SK-N-SH (cell line): ENCODE results near the gene XK. TPM values are rescaled to one million over a fixed set of nuclear protein-coding genes. Genes with fewer than 3 reads are reported as not detected.

ENCODE experiments used
- CTCF ChIA-PET: fragments of 300-600, 350-600 bp; formaldehyde crosslinking; extraction: SDS; loops from one replicate; lab custom pipeline; 2021; lab: Yijun Ruan, JAX
- POLR2A ChIA-PET: fragments of 350-600 bp; sonication (Branson Sonifier 250); formaldehyde crosslinking; extraction: SDS; loops from one replicate; lab custom pipeline; 2020; ENCODE audit warnings: antibody characterized with exemption, inconsistent platforms; lab: Yijun Ruan, JAX
- DNase-seq: peaks from one replicate; pipeline ENCODE4 v3.0.0; 2012
- H2AFZ ChIP-seq: fragments of 200-600 bp; sonication (generic); 2 replicates; pipeline ENCODE4 v1.8.1; 2016; ENCODE audit warnings: antibody characterized with exemption, mild to moderate bottlenecking, low read depth
- H3F3A ChIP-seq: fragments of 200-600 bp; sonication (generic); replicated peaks from 2 replicates; pipeline ENCODE3; 2016; ENCODE audit warnings: antibody characterized with exemption, mild to moderate bottlenecking; ENCODE audit not compliant: insufficient read depth
- H3K27ac ChIP-seq, 2 experiments: fragments of 200-500 bp in 1 of 2; fragments of 200-600 bp in 1 of 2; sonication (Bioruptor generic) in 1 of 2; sonication (generic), shearing (Covaris generic) in 1 of 2; 2 replicates each; pipeline versions ENCODE4 v1.5.1 to v1.6.1; 2014 to 2016; ENCODE audit warnings: low read depth in 2 of 2, inconsistent platforms in 1 of 2, low read length in 1 of 2, mild to moderate bottlenecking in 1 of 2, mixed read lengths in 1 of 2
- H3K27me3 ChIP-seq: fragments of 200-600 bp; sonication (generic), shearing (Covaris generic); 2 replicates; pipeline ENCODE4 v1.6.1; 2016; ENCODE audit warnings: mixed run types; ENCODE audit not compliant: insufficient read depth
- H3K36me3 ChIP-seq, 2 experiments: fragments of 200-500 bp in 1 of 2; fragments of 200-600 bp in 1 of 2; sonication (Bioruptor generic) in 1 of 2; sonication (generic) in 1 of 2; replicated peaks in 1 of 2; 2 replicates each; pipeline versions ENCODE3 to v1.5.1; 2014 to 2016; ENCODE audit warnings: low read length in 1 of 2, mild to moderate bottlenecking in 1 of 2; ENCODE audit not compliant: insufficient read depth in 2 of 2, control insufficient read depth in 1 of 2
- H3K4me1 ChIP-seq, 2 experiments: fragments of 200-500 bp in 1 of 2; fragments of 200-600 bp in 1 of 2; sonication (Bioruptor generic) in 1 of 2; sonication (generic), shearing (Covaris generic) in 1 of 2; 2 replicates each; pipeline versions ENCODE4 v1.5.1 to v1.6.1; 2014 to 2016; ENCODE audit warnings: low read depth in 1 of 2, low read length in 1 of 2, mixed run types in 1 of 2; ENCODE audit not compliant: insufficient read depth in 2 of 2, control insufficient read depth in 1 of 2
- H3K4me2 ChIP-seq: fragments of 200-600 bp; sonication (generic), shearing (Covaris generic); 2 replicates; pipeline ENCODE4 v1.6.1; 2017; ENCODE audit warnings: mixed run types
- H3K4me3 ChIP-seq, 2 experiments: fragments of 200-500 bp in 1 of 2; fragments of 200-600 bp in 1 of 2; sonication (Bioruptor generic) in 1 of 2; sonication (generic), shearing (Covaris generic) in 1 of 2; 2 replicates each; pipeline versions ENCODE4 v1.5.1 to v1.8.1; 2014 to 2016; ENCODE audit warnings: low read depth in 2 of 2, inconsistent platforms in 1 of 2, low read length in 1 of 2, mild to moderate bottlenecking in 1 of 2, mixed read lengths in 1 of 2, moderate library complexity in 1 of 2
- H3K79me2 ChIP-seq: fragments of 200-600 bp; sonication (generic); 2 replicates; pipeline ENCODE4 v1.8.1; 2017; ENCODE audit warnings: mild to moderate bottlenecking; ENCODE audit not compliant: insufficient read depth
- H3K9ac ChIP-seq: fragments of 200-600 bp; sonication (generic); 2 replicates; pipeline ENCODE4 v1.6.1; 2017; ENCODE audit warnings: mixed run types
- H3K9me2 ChIP-seq: fragments of 200-600 bp; sonication (generic); 2 replicates; pipeline ENCODE4 v1.6.1; 2017; ENCODE audit warnings: mixed run types
- H3K9me3 ChIP-seq: fragments of 200-600 bp; sonication (generic); 2 replicates; pipeline ENCODE4 v1.6.1; 2017; ENCODE audit warnings: mixed run types, mild to moderate bottlenecking, moderate library complexity
- H4K20me1 ChIP-seq: fragments of 200-600 bp; sonication (generic); 2 replicates; pipeline ENCODE4 v1.6.1; 2017; ENCODE audit warnings: mild to moderate bottlenecking, mixed run types; ENCODE audit not compliant: insufficient read depth
- CHD2 ChIP-seq: fragments of 150-350 bp; IDR thresholded peaks from 2 replicates; pipeline ENCODE4 v1.6.1; 2018; ENCODE audit warnings: low read length; ENCODE audit not compliant: partially characterized antibody
- CTCF ChIP-seq: fragments of 200-600 bp; sonication (generic); IDR thresholded peaks from 2 replicates; pipeline ENCODE4 v1.6.1; 2017; ENCODE audit warnings: antibody characterized with exemption, mild to moderate bottlenecking, moderate library complexity
- EP300 ChIP-seq, 2 experiments: IDR thresholded peaks; 2 replicates each; pipeline versions ENCODE4 v1.4.0 to v1.6.1; 2012; ENCODE audit warnings: borderline replicate concordance in 1 of 2, low read depth in 1 of 2, low read length in 1 of 2
- EZH2phosphoT487 ChIP-seq: fragments of 200-600 bp; sonication (generic); IDR thresholded peaks from 2 replicates; pipeline ENCODE4 v1.6.1; 2017; ENCODE audit warnings: low read depth, mixed run types, mild to moderate bottlenecking, antibody characterized with exemption, moderate library complexity, borderline replicate concordance
- FOSL2 ChIP-seq: IDR thresholded peaks from 2 replicates; pipeline ENCODE4 v1.4.0; 2012; ENCODE audit warnings: low read depth, mild to moderate bottlenecking, moderate library complexity, borderline replicate concordance
- FOXJ3 ChIP-seq: sonication (generic); formaldehyde crosslinking; IDR thresholded peaks from 2 replicates; pipeline ENCODE4 v1.5.1; 2020; ENCODE audit warnings: mild to moderate bottlenecking, missing genetic modification reagents
- GABPA ChIP-seq: IDR thresholded peaks from 2 replicates; pipeline ENCODE4 v1.4.0; 2012; ENCODE audit warnings: low read depth, mild to moderate bottlenecking
- GATA2 ChIP-seq: sonication (generic); formaldehyde crosslinking; IDR thresholded peaks from 2 replicates; pipeline ENCODE4 v1.5.0; 2020; ENCODE audit warnings: mild to moderate bottlenecking, missing genetic modification reagents
- IRF3 ChIP-seq: fragments of 150-350 bp; IDR thresholded peaks from 2 replicates; pipeline ENCODE4 v1.6.1; 2016; ENCODE audit warnings: mild to moderate bottlenecking, low read depth, low read length
- JUND ChIP-seq: IDR thresholded peaks from 2 replicates; pipeline ENCODE4 v1.4.0; 2012
- NRF1 ChIP-seq: IDR thresholded peaks from 2 replicates; pipeline ENCODE4 v1.6.1; 2012; ENCODE audit warnings: low read depth, mild to moderate bottlenecking, low read length
- PBX3 ChIP-seq: IDR thresholded peaks from 2 replicates; pipeline ENCODE4; 2012
- POLR2AphosphoS5 ChIP-seq: IDR thresholded peaks from 2 replicates; pipeline ENCODE4 v1.6.1; 2012; ENCODE audit warnings: low read depth, low read length
- RCOR1 ChIP-seq: fragments of 150-350 bp; IDR thresholded peaks from 2 replicates; pipeline ENCODE4 v1.6.1; 2017; ENCODE audit warnings: antibody characterized with exemption, low read length
- TAF1 ChIP-seq: IDR thresholded peaks from 2 replicates; pipeline ENCODE4 v1.6.1; 2012; ENCODE audit warnings: low read depth, mild to moderate bottlenecking, low read length, moderate library complexity, borderline replicate concordance
- USF1 ChIP-seq: IDR thresholded peaks from 2 replicates; pipeline ENCODE4 v1.4.0; 2012; ENCODE audit warnings: low read depth, borderline replicate concordance
- USF2 ChIP-seq: fragments of 150-350 bp; IDR thresholded peaks from 2 replicates; pipeline ENCODE4 v1.6.1; 2017; ENCODE audit warnings: antibody characterized with exemption, low read length, low read depth, borderline replicate concordance
- YY1 ChIP-seq: IDR thresholded peaks from 2 replicates; pipeline ENCODE4 v1.4.0; 2012; ENCODE audit warnings: low read depth, mild to moderate bottlenecking
- WGBS: methylation state at CpG from one replicate; pipeline ENCODE4 v1.1.6; 2017; ENCODE audit warnings: low lambda C conversion rate; 5-methylcytosine and 5-hydroxymethylcytosine counted together
- polyA plus RNA-seq, 3 experiments: library from polyadenylated mRNA; depleted of rRNA; stranded (reverse); fragments of >200 nt; gene quantifications; 2 replicates each; pipeline ENCODE4 v1.2.3, GENCODE V29; 2012

XK gene
- polyA plus RNA-seq, 1 of the 3 experiments (the other 2 are of a cell fraction) = not detected

GRCh38 chrX:37677765-37678164 is 7.8 kb upstream of the XK start (continued):
- TF ChIP-seq USF1 (no peak), FOXJ3 (CRISPR knock-in tag) (no peak), EZH2phosphoT487 (no peak), CHD2 (no peak), RCOR1 (no peak), GABPA (no peak), GATA2 (CRISPR knock-in tag) (no peak), USF2 (no peak), POLR2AphosphoS5 (no peak), TAF1 (no peak)

- no peak overlapping the region for H2AFZ ChIP-seq
- no peak for TF ChIP-seq FOSL2
- no peak for TF ChIP-seq GABPA
- TF ChIP-seq NRF1 = no peak
- no peak for TF ChIP-seq IRF3
- TF ChIP-seq PBX3 = no peak
- no peak for TF ChIP-seq GATA2 (CRISPR knock-in tag)
- TF ChIP-seq EP300 (IDR thresholded peaks at IDR 0.05; ENCODE audit: borderline replicate concordance in 1 of 2, low read depth in 1 of 2, low read length in 1 of 2) = no peak
- TF ChIP-seq FOXJ3 (CRISPR knock-in tag) = no peak
- TF ChIP-seq CTCF = no peak
- TF ChIP-seq YY1 = no peak
- no peak for TF ChIP-seq JUND
- H4K20me1 ChIP-seq = no peaks in the 10 kb centered on the region
- no peaks in the 10 kb centered on the region for H3K36me3 ChIP-seq
- no peak overlapping the region for H3K4me3 ChIP-seq
- no peak for DNase-seq
- no peak overlapping the region for H3K9ac ChIP-seq
- H3K9me2 ChIP-seq = no peaks in the 10 kb centered on the region
- H3K27me3 ChIP-seq = no peaks in the 10 kb centered on the region
- ChIA-PET CTCF (no interaction called here), POLR2A (no interaction called here)
- no peaks in the 10 kb centered on the region for H3K4me1 ChIP-seq
- H3K4me2 ChIP-seq = no peak overlapping the region
- no peak overlapping the region for H3K27ac ChIP-seq
- no peaks in the 10 kb centered on the region for H3K79me2 ChIP-seq
- H3K9me3 ChIP-seq = no peaks in the 10 kb centered on the region
- 39% methylated on average over 1 of the region's 1 CpG for WGBS
- H3F3A ChIP-seq = no peaks in the 10 kb centered on the region
Measured at GRCh38 chrX:37678574-37678973, 7.0 kb upstream of the XK start.
